GM12878 (cell line): ENCODE data around the gene PLA2G1B. TPM values are rescaled to one million over a fixed set of nuclear protein-coding genes. Genes with fewer than 3 reads are reported as not detected.

Source experiments
- ATAC-seq: fragments of 200-7000 bp; cut with Tn5 transposase; 3 replicates; pipeline ENCODE4 v1.9.1; 2020; ENCODE audit warnings: mild to moderate bottlenecking, moderate library complexity
- BruUV-seq: library from RNA; stranded (reverse); fragments of 400-500 nt; replicated peaks from 2 replicates; lab custom pipeline; 2021; lab: Mats Ljungman, UMichigan
- CTCF ChIA-PET: fragments of 300-600 bp; sonication (Branson Sonifier 250); formaldehyde crosslinking; extraction: SDS; loops from one replicate; lab custom pipeline; 2021; ENCODE audit warnings: inconsistent platforms; lab: Yijun Ruan, JAX
- POLR2A ChIA-PET: fragments of 350-600 bp; formaldehyde crosslinking; extraction: SDS; loops from one replicate; lab custom pipeline; 2021; ENCODE audit warnings: inconsistent platforms; lab: Charles Lee
- RAD21 ChIA-PET: fragments of 300-600 bp; sonication (Branson Sonifier 250); formaldehyde crosslinking; loops from one replicate; lab custom pipeline; 2023; ENCODE audit warnings: antibody characterized with exemption; ENCODE audit not compliant: unreplicated experiment; lab: Charles Lee
- SMC1A ChIA-PET: fragments of 300-600 bp; sonication (Branson Sonifier 250); formaldehyde crosslinking; loops from one replicate; lab custom pipeline; 2023; ENCODE audit not compliant: unreplicated experiment, uncharacterized antibody; lab: Charles Lee
- DNase-seq: peaks from one replicate; pipeline ENCODE4 v3.0.0-alpha.2; 2011; ENCODE audit warnings: low read depth, low spot score
- FAIRE-seq: peaks from 3 replicates; lab custom pipeline; 2011; peaks lifted over from hg19 to GRCh38; lab: Jason Lieb, UNC
- H2AFZ ChIP-seq: 2 replicates; pipeline ENCODE4 v1.6.0; 2011; ENCODE audit warnings: low read depth, low read length, control low read depth; ENCODE audit not compliant: control insufficient read depth
- H3K27ac ChIP-seq: 2 replicates; pipeline ENCODE4 v1.5.1; 2011; ENCODE audit warnings: control low read depth; ENCODE audit not compliant: control insufficient read depth, insufficient read depth
- H3K27me3 ChIP-seq, 2 experiments: replicated peaks in 1 of 2; 2 replicates each; pipeline versions ENCODE4 v1.6.0 to v1.6.1; 2011; ENCODE audit warnings: low read length in 1 of 2; ENCODE audit not compliant: control insufficient read depth in 2 of 2, insufficient read depth in 2 of 2
- H3K36me3 ChIP-seq, 2 experiments: 2 replicates each; pipeline ENCODE4 v1.5.1; 2011; ENCODE audit warnings: low read length in 1 of 2; ENCODE audit not compliant: control insufficient read depth in 2 of 2, insufficient read depth in 2 of 2
- H3K4me1 ChIP-seq: 2 replicates; pipeline ENCODE4 v1.6.1; 2011; ENCODE audit warnings: mild to moderate bottlenecking, low read length, moderate library complexity, mixed read lengths; ENCODE audit not compliant: control insufficient read depth, insufficient read depth
- H3K4me2 ChIP-seq: 2 replicates; pipeline ENCODE4 v1.6.0; 2011; ENCODE audit warnings: control low read depth; ENCODE audit not compliant: control insufficient read depth, insufficient read depth
- H3K4me3 ChIP-seq: fragments of 200-600 bp; sonication (generic); 2 replicates; pipeline ENCODE4 v1.5.1; 2016
- H3K79me2 ChIP-seq: 2 replicates; pipeline ENCODE4 v1.6.0; 2011; ENCODE audit warnings: low read length; ENCODE audit not compliant: control insufficient read depth, insufficient read depth
- H3K9ac ChIP-seq: 2 replicates; pipeline ENCODE4 v1.8.0; 2011; ENCODE audit warnings: low read length, control low read depth, mixed read lengths; ENCODE audit not compliant: control insufficient read depth, insufficient read depth
- H3K9me3 ChIP-seq: replicated peaks from 3 replicates; pipeline ENCODE4 v1.5.1; 2011; ENCODE audit warnings: mild to moderate bottlenecking, low read length; ENCODE audit not compliant: control insufficient read depth, insufficient read depth
- H4K20me1 ChIP-seq: 2 replicates; pipeline ENCODE4 v1.6.0; 2011; ENCODE audit not compliant: control insufficient read depth, insufficient read depth
- CHD4 ChIP-seq: fragments of 200-600 bp; sonication (generic); IDR thresholded peaks from 2 replicates; pipeline ENCODE4 v1.6.1; 2016; ENCODE audit warnings: mild to moderate bottlenecking
- KAT2A ChIP-seq: conservative IDR thresholded peaks from 2 replicates; pipeline ENCODE4 v1.6.1; 2011; ENCODE audit warnings: low read depth, low read length; ENCODE audit not compliant: control insufficient read depth
- KLF5 ChIP-seq: fragments of 450-650 bp; IDR thresholded peaks from 2 replicates; pipeline ENCODE4 v1.6.1; 2014; ENCODE audit warnings: mild to moderate bottlenecking; ENCODE audit not compliant: partially characterized antibody
- NFYA ChIP-seq: IDR thresholded peaks from 2 replicates; pipeline ENCODE4 v1.6.1; 2011; ENCODE audit warnings: low read depth, mild to moderate bottlenecking, low read length, improper control_type of control experiment, borderline replicate concordance
- POLR2AphosphoS2 ChIP-seq: IDR thresholded peaks from 2 replicates; pipeline ENCODE4 v1.6.1; 2011; ENCODE audit warnings: low read depth, mild to moderate bottlenecking, low read length, improper control_type of control experiment, moderate library complexity
- YY1 ChIP-seq: IDR thresholded peaks from 2 replicates; pipeline ENCODE4 v1.6.1; 2011; ENCODE audit warnings: low read depth, mild to moderate bottlenecking, low read length
- ZNF217 ChIP-seq: fragments of 450-650 bp; IDR thresholded peaks from 2 replicates; pipeline ENCODE4 v1.6.1; 2017; ENCODE audit warnings: antibody characterized with exemption, mild to moderate bottlenecking
- WGBS: methylation state at CpG from one replicate; pipeline ENCODE4 v1.1.6; 2016; ENCODE audit warnings: low lambda C conversion rate; ENCODE audit not compliant: insufficient replicate concordance, insufficient coverage; ENCODE audit errors: missing lambda C conversion rate; 5-methylcytosine and 5-hydroxymethylcytosine counted together
- in situ Hi-C: fragments of 300-500 bp; cut with MboI; formaldehyde crosslinking; loops from 9 replicates; pipeline ENCODE4 v1.14.3; 2018; ENCODE audit warnings: mixed read lengths
- intact Hi-C: fragments of 100-400 bp; cut with micrococcal nuclease; formaldehyde crosslinking; loops from one replicate; pipeline ENCODE4 v1.14.2; 2022; ENCODE audit not compliant: unreplicated experiment
- polyA plus RNA-seq, 11 experiments: library from polyadenylated mRNA; depleted of rRNA in 4 of 11; unstranded in 6 of 11; stranded (reverse) in 5 of 11; fragments of >200 nt; fragmentation: Nextera tagmentation in 4 of 11; fragmentation: Illumina TruSeq in 1 of 11; extraction: Ambion mirVana in 4 of 11; extraction: Trizol in 1 of 11; gene quantifications; 1 replicate in 1 of 11; 2 replicates in 10 of 11; pipeline versions ENCODE4 v1.2.1 to v1.2.3, GENCODE V29; 2011 to 2016; ENCODE audit warnings: inconsistent platforms in 2 of 11, missing spikeins in 2 of 11, low read depth in 1 of 11
- total RNA-seq, 4 experiments: library from RNA; depleted of rRNA in 3 of 4; stranded (reverse); fragments of >200 nt in 3 of 4; fragmentation: Illumina TruSeq in 1 of 4; extraction: Trizol in 1 of 4; gene quantifications; 2 replicates each; pipeline versions ENCODE4 v1.2.1 to v1.2.3, GENCODE V29; 2013 to 2021
- TF ChIP-seq, protein P1 (sequence below): IDR thresholded peaks from 2 replicates; pipeline ENCODE4 v1.6.1; 2012; ENCODE audit warnings: low read depth, low read length, improper control_type of control experiment
- TF ChIP-seq, protein P2 (sequence below): fragments of 450-650 bp; IDR thresholded peaks from 2 replicates; pipeline ENCODE4 v1.6.1; 2017; ENCODE audit warnings: mild to moderate bottlenecking, moderate library complexity

The PLA2G1B gene
- total and polyA plus RNA-seq, 10 of the 15 experiments (the other 5 are each of a cell fraction or from before 2014, with no cell fraction given): not detected

DNA sequence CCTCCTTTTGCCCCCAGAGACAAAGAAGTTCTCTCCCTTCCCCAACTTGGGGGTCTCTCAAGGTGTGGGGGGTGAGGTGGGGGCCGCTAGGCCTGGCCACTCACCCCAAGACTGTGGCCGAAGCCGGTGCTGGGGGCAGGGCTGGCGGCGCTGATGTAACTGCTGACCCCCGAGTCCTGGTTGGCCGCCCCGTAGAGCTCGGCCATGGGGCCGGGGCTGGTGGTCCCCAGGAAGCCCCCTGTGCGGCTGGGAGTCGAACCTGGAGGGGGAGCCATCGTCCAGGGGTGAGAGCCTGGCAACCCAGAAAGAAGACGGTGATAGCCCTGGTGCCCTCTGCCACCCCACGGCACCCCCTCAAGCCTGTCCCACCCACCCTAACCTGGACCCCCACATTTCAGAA lies 18.5 kb upstream of the PLA2G1B start (continued):
- no peak for TF ChIP-seq POLR2AphosphoS2
- TF ChIP-seq KLF5: no peak
- TF ChIP-seq NFYA: no peak
- TF ChIP-seq YY1: no peak
- TF ChIP-seq CHD4: no peak

DNA sequence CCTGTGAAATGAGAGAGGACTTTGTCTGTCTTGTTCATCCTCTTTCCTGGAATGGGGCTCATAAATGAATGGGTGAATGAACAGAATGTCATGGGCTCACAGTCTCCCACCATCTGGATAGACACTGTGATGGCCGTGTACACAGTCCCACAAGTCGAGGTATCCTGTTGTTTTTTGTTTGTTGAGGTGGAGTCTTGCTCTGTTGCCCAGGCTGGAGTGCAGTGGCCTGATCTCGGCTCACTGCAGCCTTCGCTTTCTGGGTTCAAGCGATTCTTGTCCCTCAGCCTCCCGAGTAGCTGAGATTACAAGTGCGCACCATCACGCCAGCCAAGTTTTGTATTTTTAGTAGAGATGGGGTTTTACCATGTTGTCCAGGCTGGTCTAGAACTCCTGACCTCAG lies 16.1 kb upstream of the PLA2G1B start:
- intact Hi-C loops: no loop called here
- no TSS peak for BruUV-seq
- ATAC-seq (no peak), FAIRE-seq (no peak), DNase-seq (no peak)
- TF ChIP-seq, protein P1, sequence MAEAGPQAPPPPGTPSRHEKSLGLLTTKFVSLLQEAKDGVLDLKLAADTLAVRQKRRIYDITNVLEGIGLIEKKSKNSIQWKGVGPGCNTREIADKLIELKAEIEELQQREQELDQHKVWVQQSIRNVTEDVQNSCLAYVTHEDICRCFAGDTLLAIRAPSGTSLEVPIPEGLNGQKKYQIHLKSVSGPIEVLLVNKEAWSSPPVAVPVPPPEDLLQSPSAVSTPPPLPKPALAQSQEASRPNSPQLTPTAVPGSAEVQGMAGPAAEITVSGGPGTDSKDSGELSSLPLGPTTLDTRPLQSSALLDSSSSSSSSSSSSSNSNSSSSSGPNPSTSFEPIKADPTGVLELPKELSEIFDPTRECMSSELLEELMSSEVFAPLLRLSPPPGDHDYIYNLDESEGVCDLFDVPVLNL: no peak
- TF ChIP-seq, protein P2, sequence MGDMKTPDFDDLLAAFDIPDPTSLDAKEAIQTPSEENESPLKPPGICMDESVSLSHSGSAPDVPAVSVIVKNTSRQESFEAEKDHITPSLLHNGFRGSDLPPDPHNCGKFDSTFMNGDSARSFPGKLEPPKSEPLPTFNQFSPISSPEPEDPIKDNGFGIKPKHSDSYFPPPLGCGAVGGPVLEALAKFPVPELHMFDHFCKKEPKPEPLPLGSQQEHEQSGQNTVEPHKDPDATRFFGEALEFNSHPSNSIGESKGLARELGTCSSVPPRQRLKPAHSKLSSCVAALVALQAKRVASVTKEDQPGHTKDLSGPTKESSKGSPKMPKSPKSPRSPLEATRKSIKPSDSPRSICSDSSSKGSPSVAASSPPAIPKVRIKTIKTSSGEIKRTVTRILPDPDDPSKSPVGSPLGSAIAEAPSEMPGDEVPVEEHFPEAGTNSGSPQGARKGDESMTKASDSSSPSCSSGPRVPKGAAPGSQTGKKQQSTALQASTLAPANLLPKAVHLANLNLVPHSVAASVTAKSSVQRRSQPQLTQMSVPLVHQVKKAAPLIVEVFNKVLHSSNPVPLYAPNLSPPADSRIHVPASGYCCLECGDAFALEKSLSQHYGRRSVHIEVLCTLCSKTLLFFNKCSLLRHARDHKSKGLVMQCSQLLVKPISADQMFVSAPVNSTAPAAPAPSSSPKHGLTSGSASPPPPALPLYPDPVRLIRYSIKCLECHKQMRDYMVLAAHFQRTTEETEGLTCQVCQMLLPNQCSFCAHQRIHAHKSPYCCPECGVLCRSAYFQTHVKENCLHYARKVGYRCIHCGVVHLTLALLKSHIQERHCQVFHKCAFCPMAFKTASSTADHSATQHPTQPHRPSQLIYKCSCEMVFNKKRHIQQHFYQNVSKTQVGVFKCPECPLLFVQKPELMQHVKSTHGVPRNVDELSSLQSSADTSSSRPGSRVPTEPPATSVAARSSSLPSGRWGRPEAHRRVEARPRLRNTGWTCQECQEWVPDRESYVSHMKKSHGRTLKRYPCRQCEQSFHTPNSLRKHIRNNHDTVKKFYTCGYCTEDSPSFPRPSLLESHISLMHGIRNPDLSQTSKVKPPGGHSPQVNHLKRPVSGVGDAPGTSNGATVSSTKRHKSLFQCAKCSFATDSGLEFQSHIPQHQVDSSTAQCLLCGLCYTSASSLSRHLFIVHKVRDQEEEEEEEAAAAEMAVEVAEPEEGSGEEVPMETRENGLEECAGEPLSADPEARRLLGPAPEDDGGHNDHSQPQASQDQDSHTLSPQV: no peak
- TF ChIP-seq KAT2A (no peak), ZNF217 (no peak)
- Histone ChIP-seq H2AFZ (no peak overlapping the region), H3K4me3 (no peak overlapping the region), H3K9me3 (no peaks in the 10 kb centered on the region), H3K9ac (no peak overlapping the region), H3K27ac (no peak overlapping the region), H4K20me1 (no peaks in the 10 kb centered on the region), H3K4me1 (no peaks in the 10 kb centered on the region), H3K36me3 (no peaks in the 10 kb centered on the region), H3K27me3 (no peaks in the 10 kb centered on the region), H3K79me2 (no peaks in the 10 kb centered on the region), H3K4me2 (no peak overlapping the region)
- CTCF ChIA-PET: no interaction called here
- WGBS: 60% methylated on average over 8 of the region's 8 CpGs
- in situ Hi-C loops: no loop called here
- POLR2A ChIA-PET: no interaction called here
- RAD21 ChIA-PET: no interaction called here
- SMC1A ChIA-PET: no interaction called here
